H1 (cell line): ENCODE measurements around the gene PRKAA2. TPM values are rescaled to one million over a fixed set of nuclear protein-coding genes. Genes with fewer than 3 reads are reported as not detected.

Source experiments
- CTCF ChIA-PET: fragments of 300-600 bp; sonication (Branson Sonifier 250); formaldehyde crosslinking; loops from one replicate; lab custom pipeline; 2021; ENCODE audit not compliant: partially characterized antibody; lab: Charles Lee
- POLR2A ChIA-PET: fragments of 300-600 bp; sonication (Branson Sonifier 250); formaldehyde crosslinking; loops from one replicate; lab custom pipeline; 2021; ENCODE audit warnings: inconsistent platforms; ENCODE audit not compliant: partially characterized antibody; lab: Charles Lee
- DNase-seq, 2 experiments: peaks; one replicate each; pipeline versions ENCODE4 v3.0.0 to v3.0.0-alpha.2; 2010 to 2022; ENCODE audit warnings: low spot score in 2 of 2, low read depth in 1 of 2, mixed read lengths in 1 of 2
- FAIRE-seq: peaks from 2 replicates; lab custom pipeline; 2011; peaks lifted over from hg19 to GRCh38; lab: Jason Lieb, UNC
- H2AFZ ChIP-seq: 2 replicates; pipeline ENCODE4 v1.8.1; 2012; ENCODE audit warnings: low read length, inconsistent platforms
- H2AK5ac ChIP-seq: 2 replicates; pipeline ENCODE4 v1.6.1; 2013; ENCODE audit warnings: low read depth, low read length
- H2BK120ac ChIP-seq: replicated peaks from 2 replicates; pipeline ENCODE3; 2013; ENCODE audit warnings: low read depth, low read length, inconsistent platforms
- H2BK12ac ChIP-seq: 2 replicates; pipeline ENCODE4 v1.6.1; 2013; ENCODE audit warnings: low read depth, low read length
- H2BK15ac ChIP-seq: 2 replicates; pipeline ENCODE4 v1.6.1; 2013; ENCODE audit warnings: low read length
- H2BK20ac ChIP-seq: 2 replicates; pipeline ENCODE4 v1.6.1; 2013; ENCODE audit warnings: low read length
- H2BK5ac ChIP-seq: 2 replicates; pipeline ENCODE4 v1.6.1; 2013; ENCODE audit warnings: low read depth, low read length
- H3K14ac ChIP-seq: 2 replicates; pipeline ENCODE4 v1.6.1; 2013; ENCODE audit warnings: inconsistent platforms; ENCODE audit not compliant: insufficient read length
- H3K18ac ChIP-seq: 2 replicates; pipeline ENCODE4 v1.6.1; 2013; ENCODE audit warnings: low read length; ENCODE audit errors: extremely low read depth
- H3K23ac ChIP-seq: 2 replicates; pipeline ENCODE4 v1.6.1; 2013; ENCODE audit warnings: inconsistent platforms; ENCODE audit not compliant: insufficient read length
- H3K23me2 ChIP-seq: 2 replicates; pipeline ENCODE4 v1.6.1; 2013; ENCODE audit warnings: low read depth, low read length
- H3K27ac ChIP-seq: 2 replicates; pipeline ENCODE4 v1.6.1; 2011; ENCODE audit warnings: low read depth, low read length, inconsistent platforms
- H3K27me3 ChIP-seq, 4 experiments: replicated peaks in 1 of 4; 1 replicate in 1 of 4; 2 replicates in 3 of 4; pipeline versions ENCODE4 v1.6.1 to v1.8.1; 2011 to 2013; ENCODE audit warnings: low read length in 3 of 4, mild to moderate bottlenecking in 3 of 4, inconsistent platforms in 2 of 4, mixed read lengths in 2 of 4, moderate library complexity in 1 of 4; ENCODE audit not compliant: control insufficient read depth in 3 of 4, insufficient read depth in 3 of 4; ENCODE audit errors: extremely low read depth in 1 of 4
- H3K36me3 ChIP-seq, 4 experiments: 2 replicates each; pipeline versions ENCODE4 v1.6.1 to v1.8.1; 2011 to 2013; ENCODE audit warnings: mild to moderate bottlenecking in 4 of 4, low read length in 3 of 4, moderate library complexity in 2 of 4, control low read depth in 1 of 4, inconsistent platforms in 1 of 4; ENCODE audit not compliant: insufficient read depth in 4 of 4, control insufficient read depth in 2 of 4
- H3K4ac ChIP-seq: replicated peaks from 2 replicates; pipeline ENCODE3; 2013; ENCODE audit warnings: low read length, low read depth, mixed read lengths, inconsistent platforms; ENCODE audit not compliant: insufficient read length
- H3K4me1 ChIP-seq, 4 experiments: replicated peaks in 1 of 4; 1 replicate in 1 of 4; 2 replicates in 3 of 4; pipeline versions ENCODE4 v1.6.1 to v1.8.1; 2011 to 2013; ENCODE audit warnings: low read length in 3 of 4, inconsistent platforms in 2 of 4, mixed read lengths in 1 of 4; ENCODE audit not compliant: insufficient read depth in 4 of 4, control insufficient read depth in 3 of 4
- H3K4me2 ChIP-seq, 2 experiments: 2 replicates each; pipeline versions ENCODE4 v1.6.1 to v1.8.1; 2011 to 2013; ENCODE audit warnings: low read depth in 2 of 2, low read length in 2 of 2, control low read depth in 1 of 2, inconsistent platforms in 1 of 2, mild to moderate bottlenecking in 1 of 2; ENCODE audit not compliant: insufficient read depth in 1 of 2
- H3K4me3 ChIP-seq, 4 experiments: fragments of 200-600, 300-600 bp in 1 of 4; sonication (generic), shearing (Covaris generic), sonication (Bioruptor Twin) in 1 of 4; 2 replicates each; pipeline versions ENCODE4 v1.5.1 to v1.8.1; 2011 to 2016; ENCODE audit warnings: low read length in 4 of 4, low read depth in 3 of 4, control low read depth in 2 of 4, inconsistent platforms in 2 of 4, mild to moderate bottlenecking in 2 of 4, mixed read lengths in 1 of 4, moderate library complexity in 1 of 4; ENCODE audit not compliant: insufficient read depth in 2 of 4; ENCODE audit errors: extremely low read depth in 1 of 4
- H3K56ac ChIP-seq: replicated peaks from 2 replicates; pipeline ENCODE3; 2013; ENCODE audit warnings: low read depth, mild to moderate bottlenecking, mixed read lengths, low read length, inconsistent platforms; ENCODE audit not compliant: insufficient read length
- H3K79me1 ChIP-seq: 2 replicates; pipeline ENCODE4 v1.6.1; 2013; ENCODE audit warnings: low read depth, low read length, control low read depth
- H3K79me2 ChIP-seq, 2 experiments: 2 replicates each; pipeline versions ENCODE4 v1.6.1 to v1.8.1; 2012 to 2013; ENCODE audit warnings: low read length in 2 of 2, mild to moderate bottlenecking in 2 of 2, inconsistent platforms in 1 of 2; ENCODE audit not compliant: insufficient read depth in 2 of 2, control insufficient read depth in 1 of 2
- H3K9ac ChIP-seq, 4 experiments: replicated peaks in 1 of 4; 1 replicate in 1 of 4; 2 replicates in 3 of 4; pipeline versions ENCODE4 v1.6.1 to v1.8.1; 2011 to 2013; ENCODE audit warnings: low read depth in 3 of 4, low read length in 3 of 4, control low read depth in 2 of 4, mild to moderate bottlenecking in 2 of 4, moderate library complexity in 2 of 4, inconsistent platforms in 1 of 4; ENCODE audit errors: extremely low read depth in 1 of 4
- H3K9me3 ChIP-seq, 2 experiments: 2 replicates each; pipeline versions ENCODE4 v1.6.1 to v1.8.1; 2012 to 2013; ENCODE audit warnings: mild to moderate bottlenecking in 2 of 2, moderate library complexity in 2 of 2, control low read depth in 1 of 2, inconsistent platforms in 1 of 2, low read depth in 1 of 2, low read length in 1 of 2, mixed read lengths in 1 of 2; ENCODE audit not compliant: insufficient read depth in 2 of 2
- H4K20me1 ChIP-seq, 2 experiments: replicated peaks in 1 of 2; 2 replicates each; pipeline versions ENCODE3 to v1.8.1; 2011 to 2013; ENCODE audit warnings: inconsistent platforms in 2 of 2, low read length in 2 of 2, mild to moderate bottlenecking in 1 of 2; ENCODE audit not compliant: insufficient read depth in 2 of 2, control insufficient read depth in 1 of 2
- H4K5ac ChIP-seq: 2 replicates; pipeline ENCODE4 v1.6.1; 2013; ENCODE audit warnings: low read length, low read depth, mixed read lengths, inconsistent platforms; ENCODE audit not compliant: insufficient read length
- H4K8ac ChIP-seq: 2 replicates; pipeline ENCODE4 v1.8.0; 2013; ENCODE audit warnings: mild to moderate bottlenecking, moderate library complexity, low read length, inconsistent platforms; ENCODE audit not compliant: insufficient read depth; ENCODE audit errors: extremely low read depth
- H4K91ac ChIP-seq: replicated peaks from 2 replicates; pipeline ENCODE3; 2013; ENCODE audit warnings: low read length, mixed read lengths, inconsistent platforms; ENCODE audit not compliant: insufficient read length
- BRCA1 ChIP-seq: IDR thresholded peaks from 2 replicates; pipeline ENCODE4 v1.6.1; 2012; ENCODE audit warnings: low read depth, low read length, improper control_type of control experiment
- CBX5 ChIP-seq: fragments of 300-800, 300-1000 bp; sonication (generic); IDR thresholded peaks from 2 replicates; pipeline ENCODE4 v1.7.1; 2016; ENCODE audit warnings: antibody characterized with exemption, low read length, low read depth
- RFX5 ChIP-seq: IDR thresholded peaks from 2 replicates; pipeline ENCODE4 v1.6.1; 2011; ENCODE audit warnings: low read depth, low read length, improper control_type of control experiment, borderline replicate concordance
- TAF1 ChIP-seq: IDR thresholded peaks from 2 replicates; pipeline ENCODE4 v1.6.1; 2011; ENCODE audit warnings: mild to moderate bottlenecking, low read depth, low read length
- WGBS, 2 experiments: shearing (Covaris generic) in 1 of 2; methylation state at CpG; one replicate each; pipeline versions ENCODE4 v1.1.6 to v1.1.7; 2013 to 2015; ENCODE audit warnings: low lambda C conversion rate in 2 of 2, mixed read lengths in 2 of 2, inconsistent platforms in 1 of 2, low coverage in 1 of 2, missing lambda C conversion rate in 1 of 2; ENCODE audit not compliant: insufficient replicate concordance in 2 of 2, insufficient coverage in 1 of 2, insufficient read length in 1 of 2; ENCODE audit errors: extremely low coverage in 1 of 2, missing lambda C conversion rate in 1 of 2; 5-methylcytosine and 5-hydroxymethylcytosine counted together
- polyA plus RNA-seq, 7 experiments: library from polyadenylated mRNA; depleted of rRNA in 3 of 7; stranded (reverse) in 5 of 7; unstranded in 2 of 7; fragments of >200 nt in 5 of 7; fragments of 200-250 nt in 2 of 7; gene quantifications; 1 replicate in 5 of 7; 2 replicates in 1 of 7; 4 replicates in 1 of 7; pipeline versions ENCODE4 v1.2.1 to v1.2.3, GENCODE V29; 2011 to 2013; ENCODE audit warnings: missing spikeins in 2 of 7, mixed read lengths in 2 of 7
- total RNA-seq: library from RNA; stranded (reverse); fragmentation: NEBNext Ultra II Directional; extraction: Animal tissue kit (Norgen Biotek cat#: 25700); gene quantifications from 2 replicates; pipeline ENCODE4 v1.2.1, GENCODE V29; 2021
- TF ChIP-seq, protein P1 (sequence below): IDR thresholded peaks from 2 replicates; pipeline ENCODE4 v1.6.1; 2011; ENCODE audit warnings: low read length, improper control_type of control experiment

Gene PRKAA2
- total and polyA plus RNA-seq, 2 of the 8 experiments (the other 6 are each of a cell fraction or from before 2014, with no cell fraction given), result 2.6 to 6.4 TPM

DNA sequence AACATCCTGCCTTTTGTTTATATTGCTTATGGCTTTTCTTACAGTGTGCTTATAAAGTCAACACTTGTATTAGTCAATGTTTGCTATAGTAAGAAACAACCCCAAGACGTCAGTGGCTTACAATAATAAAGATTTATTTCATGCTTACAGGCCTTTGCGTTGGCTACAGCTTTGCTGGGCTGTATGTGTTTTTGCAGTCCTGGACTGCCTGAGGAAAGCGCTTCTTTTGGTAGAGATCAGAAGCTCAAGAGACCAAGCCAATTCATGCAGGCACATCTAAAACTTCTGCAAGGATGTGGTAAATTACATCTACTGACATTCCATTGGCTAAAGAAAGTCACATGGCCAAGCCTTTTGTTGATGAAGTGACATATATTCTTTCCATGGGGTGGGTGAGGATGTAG lies 17.5 kb upstream of the PRKAA2 start:
- H3K56ac ChIP-seq, result no peak overlapping the region
- H4K20me1 ChIP-seq, result no peaks in the 10 kb centered on the region
- 78% methylated on average over 3 of the region's 3 CpGs; no CpG with 5 or more reads in 1 of the 2 experiments for WGBS, 2 experiments
- DNase-seq, result no peak
- no peak overlapping the region for H4K8ac ChIP-seq
- H3K18ac ChIP-seq, result no peak overlapping the region
- no peaks in the 10 kb centered on the region for H3K79me1 ChIP-seq
- POLR2A ChIA-PET, result no interaction called here
- no peaks in the 10 kb centered on the region; the same call in 1 of the 2 replicates for H3K23me2 ChIP-seq
- H2AK5ac ChIP-seq, result no peak overlapping the region
- no peak overlapping the region for H3K9ac ChIP-seq
- no peak overlapping the region for H2BK20ac ChIP-seq
- H3K23ac ChIP-seq, result no peak overlapping the region
- H3K14ac ChIP-seq, result no peak overlapping the region
- no peak overlapping the region for H3K27ac ChIP-seq
- H3K27me3 ChIP-seq, result no peaks in the 10 kb centered on the region
- no peak overlapping the region for H2BK120ac ChIP-seq
- TF ChIP-seq TAF1, result no peak
- no peak for TF ChIP-seq RFX5
- TF ChIP-seq BRCA1, result no peak
- TF ChIP-seq CBX5, result no peak
- TF ChIP-seq, protein P1, sequence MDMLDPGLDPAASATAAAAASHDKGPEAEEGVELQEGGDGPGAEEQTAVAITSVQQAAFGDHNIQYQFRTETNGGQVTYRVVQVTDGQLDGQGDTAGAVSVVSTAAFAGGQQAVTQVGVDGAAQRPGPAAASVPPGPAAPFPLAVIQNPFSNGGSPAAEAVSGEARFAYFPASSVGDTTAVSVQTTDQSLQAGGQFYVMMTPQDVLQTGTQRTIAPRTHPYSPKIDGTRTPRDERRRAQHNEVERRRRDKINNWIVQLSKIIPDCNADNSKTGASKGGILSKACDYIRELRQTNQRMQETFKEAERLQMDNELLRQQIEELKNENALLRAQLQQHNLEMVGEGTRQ, result peak; percentile 69
- TF ChIP-seq, all 59 proteins: peak for 1
- Histone ChIP-seq H3K4me3 (no peak overlapping the region), H2AFZ (peak overlapping the region; percentile 28; the same call in 1 of the 2 replicates), H2BK5ac (no peak overlapping the region), H3K4me2 (no peak overlapping the region), H3K4ac (no peak overlapping the region), H2BK12ac (no peak overlapping the region), H2BK15ac (no peak overlapping the region), H3K9me3 (no peaks in the 10 kb centered on the region), H3K79me2 (no peaks in the 10 kb centered on the region), H4K91ac (no peak overlapping the region), H3K36me3 (no peaks in the 10 kb centered on the region), H4K5ac (no peak overlapping the region), H3K4me1 (peaks cover 0 to 2% (median 0%) of the 10 kb centered on the region in 4 experiments; a peak in 1 of 7 replicates)
- peak; percentile 74 for FAIRE-seq
- CTCF ChIA-PET, result interaction anchor here (1.0 to 1.2 kb wide), 2 partner anchors 81 to 442 kb away, joined by 3 read pairs; no protein-coding TSS in a partner anchor
